Activated CD8-positive, alpha-beta memory T cell treated with anti-CD3 and anti-CD28 coated beads for 36 hours (primary cell): ENCODE results near the gene EFNA1. TPM values are rescaled to one million over a fixed set of nuclear protein-coding genes. Genes with fewer than 3 reads are reported as not detected.
"Not testable (repeated sequence)": the region's sequence is repeated elsewhere in the genome, so short reads cannot be mapped to it uniquely, and the experiment has no call there.

ENCODE experiments used
- CTCF ChIA-PET: fragments of 350-600 bp; sonication (Branson Sonifier 250); formaldehyde crosslinking; loops from one replicate; lab custom pipeline; 2021; ENCODE audit warnings: antibody characterized with exemption; lab: Charles Lee
- POLR2A ChIA-PET: fragments of 350-600 bp; sonication (Branson Sonifier 250); formaldehyde crosslinking; loops from one replicate; lab custom pipeline; 2021; ENCODE audit warnings: antibody characterized with exemption; lab: Charles Lee
- total RNA-seq, 2 experiments: library from RNA; stranded (reverse); gene quantifications; one replicate each; pipeline ENCODE4 v1.2.3, GENCODE V29; 2021

Gene EFNA1
- total RNA-seq, 2 experiments from 2014 or later = 0.15 TPM; not detected in 1

DNA sequence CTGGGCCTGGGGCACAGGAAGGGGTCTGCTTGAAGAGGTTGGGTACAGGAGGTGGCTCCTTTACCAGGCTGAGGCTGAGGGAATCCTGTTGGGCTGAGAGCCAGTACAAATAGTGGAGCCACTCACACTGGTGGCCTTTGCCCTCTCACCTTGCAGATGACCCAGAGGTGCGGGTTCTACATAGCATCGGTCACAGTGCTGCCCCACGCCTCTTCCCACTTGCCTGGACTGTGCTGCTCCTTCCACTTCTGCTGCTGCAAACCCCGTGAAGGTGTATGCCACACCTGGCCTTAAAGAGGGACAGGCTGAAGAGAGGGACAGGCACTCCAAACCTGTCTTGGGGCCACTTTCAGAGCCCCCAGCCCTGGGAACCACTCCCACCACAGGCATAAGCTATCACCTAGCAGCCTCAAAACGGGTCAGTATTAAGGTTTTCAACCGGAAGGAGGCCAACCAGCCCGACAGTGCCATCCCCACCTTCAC is 6.2 kb downstream of the EFNA1 start:
- ChIA-PET CTCF (interaction anchor here (1.4 to 4.0 kb wide), 5 partner anchors 13 to 48 kb away, joined by 3 to 16 read pairs (median 8); partner anchors contain the start of gene KRTCAP2), POLR2A (no interaction called here)

DNA sequence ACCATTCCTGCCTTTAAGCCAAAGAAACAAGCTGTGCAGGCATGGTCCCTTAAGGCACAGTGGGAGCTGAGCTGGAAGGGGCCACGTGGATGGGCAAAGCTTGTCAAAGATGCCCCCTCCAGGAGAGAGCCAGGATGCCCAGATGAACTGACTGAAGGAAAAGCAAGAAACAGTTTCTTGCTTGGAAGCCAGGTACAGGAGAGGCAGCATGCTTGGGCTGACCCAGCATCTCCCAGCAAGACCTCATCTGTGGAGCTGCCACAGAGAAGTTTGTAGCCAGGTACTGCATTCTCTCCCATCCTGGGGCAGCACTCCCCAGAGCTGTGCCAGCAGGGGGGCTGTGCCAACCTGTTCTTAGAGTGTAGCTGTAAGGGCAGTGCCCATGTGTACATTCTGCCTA is 6.6 kb downstream of the EFNA1 start:
- ChIA-PET POLR2A (no interaction called here), CTCF (interaction anchor here (1.0 to 4.0 kb wide), 6 partner anchors 33 to 60 kb away, joined by 5 to 16 read pairs (median 8); partner anchors contain the start of gene KRTCAP2)

DNA sequence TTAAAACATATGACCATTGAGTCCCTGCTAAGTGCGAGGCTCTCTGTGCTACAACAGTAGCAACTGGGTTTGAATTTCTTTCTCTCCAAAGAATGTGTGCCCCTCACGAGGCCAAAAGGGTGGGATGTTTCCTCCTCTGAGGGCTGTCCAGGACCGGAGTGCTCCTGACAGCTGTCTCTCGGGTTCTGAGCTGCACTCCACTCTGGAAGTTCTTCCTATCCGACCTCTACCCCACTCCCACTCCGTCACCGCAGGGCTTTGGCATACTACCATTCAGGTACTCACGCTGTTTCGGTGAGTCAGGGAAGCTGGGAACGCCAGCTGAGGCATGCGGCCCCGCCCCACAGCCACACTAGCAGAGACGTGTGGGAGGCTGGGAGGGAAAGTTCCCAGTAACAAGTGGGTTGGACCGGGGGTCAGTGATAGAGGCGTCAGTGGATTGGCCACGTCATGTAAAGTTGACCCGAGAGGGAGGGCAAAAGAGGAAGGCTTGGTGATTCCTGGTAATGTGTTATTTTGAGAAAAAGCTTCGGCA is 7.3 kb downstream of the EFNA1 start:
- ChIA-PET POLR2A (interaction anchor here (1.2 kb wide), 2 partner anchors 38 to 84 kb away, joined by 3 to 4 read pairs; partner anchors contain the start of genes ADAM15 and KRTCAP2), CTCF (interaction anchor here (1.0 to 4.0 kb wide), 6 partner anchors 32 to 59 kb away, joined by 5 to 16 read pairs (median 8); partner anchors contain the start of gene KRTCAP2)

DNA sequence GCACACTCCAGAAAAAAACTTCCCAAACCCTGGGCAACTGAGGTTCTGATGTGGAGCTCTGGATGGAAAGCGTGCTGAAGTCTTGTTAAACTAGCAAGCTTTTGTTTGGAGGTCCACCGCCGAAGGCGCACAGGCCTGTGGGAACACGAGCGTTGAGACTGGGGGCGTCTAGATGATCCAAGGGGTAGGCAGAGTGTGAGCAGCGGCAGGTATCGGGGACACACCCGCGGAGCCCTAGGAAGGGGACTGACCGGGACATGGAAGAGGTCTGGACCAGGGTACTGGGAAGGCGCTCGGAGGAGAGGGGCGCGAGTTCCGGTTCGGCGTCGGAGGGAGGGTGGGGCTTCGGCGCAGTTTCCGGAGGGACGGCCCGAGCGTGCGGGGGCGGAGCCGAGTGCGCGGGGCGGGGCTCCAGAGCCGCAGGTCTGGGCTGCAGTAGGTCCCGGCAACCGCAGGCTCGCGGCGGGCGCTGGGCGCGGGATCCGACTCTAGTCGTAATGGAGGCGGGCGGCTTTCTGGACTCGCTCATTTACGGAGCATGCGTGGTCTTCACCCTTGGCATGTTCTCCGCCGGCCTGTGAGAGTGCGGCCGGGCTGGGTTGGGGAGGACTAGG is 7.8 kb downstream of the EFNA1 start, which contains the start of gene SLC50A1:
SLC50A1 (plus strand) TSS at position 438 of the 614 bp plus-strand sequence; CDS start at position 498, 60 bp downstream.
- POLR2A ChIA-PET = interaction anchor here (0.7 to 1.2 kb wide), 3 partner anchors 38 to 84 kb away, joined by 3 to 5 read pairs (median 4); partner anchors contain the start of genes ADAM15 and KRTCAP2
- CTCF ChIA-PET = interaction anchor here (1.0 to 4.0 kb wide), 6 partner anchors 32 to 59 kb away, joined by 5 to 16 read pairs (median 8); partner anchors contain the start of gene KRTCAP2

DNA sequence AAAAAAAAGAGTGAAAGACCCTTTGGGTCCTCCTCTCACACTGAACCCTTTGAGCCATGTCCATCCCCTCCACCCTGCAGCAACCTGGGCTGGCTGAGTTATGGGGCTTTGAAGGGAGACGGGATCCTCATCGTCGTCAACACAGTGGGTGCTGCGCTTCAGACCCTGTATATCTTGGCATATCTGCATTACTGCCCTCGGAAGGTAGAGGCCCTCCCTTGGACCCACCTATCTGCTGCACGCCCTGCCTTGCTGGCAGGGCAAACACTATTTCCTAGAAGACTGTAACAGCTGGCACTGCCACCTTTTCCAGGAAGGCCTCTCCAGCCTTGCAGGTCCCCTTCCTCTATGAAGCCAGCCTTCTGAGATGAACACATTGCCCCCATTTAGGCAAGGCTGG is 9.1 kb downstream of the EFNA1 start:
- POLR2A ChIA-PET = interaction anchor here (0.6 to 0.7 kb wide), 2 partner anchors 14 to 85 kb away, joined by 4 read pairs; no protein-coding TSS in a partner anchor
- CTCF ChIA-PET = interaction anchor here (1.3 to 4.0 kb wide), 5 partner anchors 30 to 57 kb away, joined by 6 to 16 read pairs (median 6); partner anchors contain the start of gene KRTCAP2

DNA sequence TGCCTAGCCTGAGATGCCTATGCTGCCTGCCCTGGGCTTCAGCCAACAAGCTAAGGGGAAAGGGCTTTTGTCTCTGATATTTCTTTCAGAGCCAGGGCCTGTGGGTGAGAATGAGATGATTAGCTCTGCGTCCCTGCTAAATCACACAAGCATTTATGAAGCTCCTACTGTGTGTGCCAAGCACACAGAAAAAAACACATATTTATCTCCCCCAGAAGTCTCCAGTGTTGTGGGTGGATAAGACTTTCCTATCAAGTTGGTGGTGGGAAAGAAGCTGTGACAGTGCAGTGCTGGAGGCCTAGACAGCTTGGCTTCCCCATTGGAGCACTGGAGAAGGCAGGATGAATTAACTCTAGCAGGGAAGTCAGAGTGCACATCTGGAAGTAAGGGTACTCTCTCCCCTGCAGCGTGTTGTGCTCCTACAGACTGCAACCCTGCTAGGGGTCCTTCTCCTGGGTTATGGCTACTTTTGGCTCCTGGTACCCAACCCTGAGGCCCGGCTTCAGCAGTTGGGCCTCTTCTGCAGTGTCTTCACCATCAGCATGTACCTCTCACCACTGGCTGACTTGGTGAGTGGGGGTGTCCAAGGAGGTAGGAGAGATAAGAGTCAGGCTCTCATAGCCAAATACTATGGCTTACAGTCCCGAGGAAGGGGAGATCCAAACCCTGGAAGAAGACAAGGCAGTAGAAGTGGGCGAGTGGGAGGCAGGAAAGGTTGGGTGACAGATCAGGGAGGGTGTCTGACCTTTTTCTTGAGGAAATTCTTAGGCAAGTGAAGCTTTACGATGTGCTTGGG is 9.7 kb downstream of the EFNA1 start:
- CTCF ChIA-PET = interaction anchor here (0.6 to 4.0 kb wide), 9 partner anchors 30 to 648 kb away, joined by 3 to 16 read pairs (median 6); partner anchors contain the start of gene KRTCAP2
- POLR2A ChIA-PET = no interaction called here

DNA sequence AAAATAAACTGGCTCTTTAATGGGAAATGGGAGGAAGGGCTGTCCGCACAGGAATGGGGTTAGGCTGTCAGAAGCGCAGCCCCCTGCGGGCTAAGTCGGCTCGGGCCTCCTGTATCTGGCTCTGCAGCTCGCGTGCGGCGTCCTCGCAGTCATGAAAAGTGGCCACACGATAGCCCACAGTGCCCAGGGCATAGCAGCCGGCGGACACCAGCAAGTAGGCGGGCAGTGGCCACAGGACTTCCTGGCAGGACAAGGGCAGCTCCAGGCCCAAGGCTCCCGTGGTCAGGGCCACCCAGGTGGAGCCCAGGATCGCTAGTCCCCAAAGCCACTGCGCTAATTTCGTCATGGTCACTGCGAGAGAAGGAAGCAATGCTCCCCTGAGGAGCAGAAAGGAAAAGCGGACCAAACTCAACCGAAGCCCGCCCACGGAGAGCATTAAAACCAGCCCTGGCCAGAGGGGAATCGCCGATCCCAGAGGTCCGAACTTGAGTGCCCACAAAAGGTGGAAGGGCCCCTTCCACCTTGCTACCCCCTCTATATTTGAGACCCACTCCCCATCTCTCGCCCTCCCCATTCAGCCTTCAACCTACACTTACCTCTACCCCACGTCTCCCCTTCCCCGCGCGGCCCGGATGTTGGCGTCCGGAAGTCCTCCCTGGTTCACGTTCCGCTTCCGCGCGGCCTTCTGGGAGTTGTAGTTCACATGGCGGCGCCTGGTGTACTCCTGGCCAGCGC is 12.4 kb downstream of the EFNA1 start, which contains the start of gene DPM3:
DPM3 (minus strand) TSS at position 637 of the 735 bp plus-strand sequence; CDS start at position 346, 291 bp downstream.
- POLR2A ChIA-PET = interaction anchor here (0.6 to 0.9 kb wide), 2 partner anchors 12 to 54 kb away, joined by 3 read pairs; no protein-coding TSS in a partner anchor
- CTCF ChIA-PET = interaction anchor here (1.0 to 1.4 kb wide), 3 partner anchors 28 to 55 kb away, joined by 3 to 4 read pairs (median 3); partner anchors contain the start of gene KRTCAP2

DNA sequence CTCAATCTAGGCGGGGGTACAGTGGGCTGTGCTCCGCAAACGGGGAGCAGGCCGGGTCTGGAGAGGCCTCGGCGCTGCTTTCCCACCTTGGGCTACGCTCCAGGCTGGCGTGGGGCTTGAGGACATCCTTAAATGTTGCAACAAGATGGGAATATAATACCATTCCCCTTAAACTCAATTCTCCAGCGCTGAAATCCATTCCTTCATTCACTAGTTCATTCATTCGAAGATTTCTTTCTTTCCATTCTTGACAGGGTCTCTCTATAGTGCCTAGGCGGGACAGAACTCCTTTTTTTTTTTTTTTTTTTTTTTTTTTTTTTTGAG is 12.9 kb downstream of the EFNA1 start:
- POLR2A ChIA-PET = interaction anchor here (0.6 to 0.9 kb wide), 2 partner anchors 12 to 54 kb away, joined by 3 read pairs; no protein-coding TSS in a partner anchor
- CTCF ChIA-PET = interaction anchor here (1.0 to 1.4 kb wide), 3 partner anchors 27 to 55 kb away, joined by 3 to 4 read pairs (median 3); partner anchors contain the start of gene KRTCAP2

DNA sequence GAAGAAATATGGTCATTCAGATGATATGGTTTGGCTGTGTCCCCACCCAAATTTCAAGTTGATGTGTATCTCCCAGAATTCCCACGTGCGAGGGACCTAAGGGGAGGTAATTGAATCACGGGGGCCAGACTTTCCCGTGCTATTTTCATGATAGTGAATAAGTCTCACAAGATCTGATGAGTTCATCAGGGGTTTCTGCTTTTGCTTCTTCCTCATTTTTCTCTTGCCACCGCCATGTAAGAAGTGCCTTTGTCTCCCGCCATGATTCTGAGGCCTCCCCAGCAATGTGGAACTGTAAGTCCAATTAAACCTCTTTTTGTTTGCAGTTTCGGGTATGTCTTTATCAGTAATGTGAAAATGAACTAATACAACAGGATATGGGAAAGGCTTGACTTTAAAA is 14.1 kb downstream of the EFNA1 start:
- ChIA-PET CTCF (no interaction called here), POLR2A (no interaction called here)

DNA sequence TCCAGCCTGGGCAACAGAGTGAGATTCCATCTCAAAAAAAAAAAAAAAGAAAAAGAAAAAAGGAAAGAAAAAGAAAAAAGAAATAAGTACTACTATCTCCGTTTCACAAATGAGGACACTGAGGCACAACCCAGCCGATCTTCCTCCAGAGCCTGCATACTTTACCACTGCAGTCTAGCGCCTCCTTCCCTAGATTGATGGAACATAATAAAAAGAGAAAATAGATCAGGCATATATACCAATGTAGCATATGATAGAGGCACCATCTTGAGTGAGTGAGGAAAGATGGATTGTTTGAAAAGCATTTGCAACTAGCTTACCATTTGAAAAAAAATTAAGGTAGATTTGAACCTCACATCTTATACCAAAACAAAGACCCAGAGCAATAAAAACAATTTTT is 17.8 kb downstream of the EFNA1 start:
- POLR2A ChIA-PET = no interaction called here
- CTCF ChIA-PET = interaction anchor here (0.7 to 2.1 kb wide), 3 partner anchors 22 to 79 kb away, joined by 3 to 5 read pairs (median 4); no protein-coding TSS in a partner anchor

DNA sequence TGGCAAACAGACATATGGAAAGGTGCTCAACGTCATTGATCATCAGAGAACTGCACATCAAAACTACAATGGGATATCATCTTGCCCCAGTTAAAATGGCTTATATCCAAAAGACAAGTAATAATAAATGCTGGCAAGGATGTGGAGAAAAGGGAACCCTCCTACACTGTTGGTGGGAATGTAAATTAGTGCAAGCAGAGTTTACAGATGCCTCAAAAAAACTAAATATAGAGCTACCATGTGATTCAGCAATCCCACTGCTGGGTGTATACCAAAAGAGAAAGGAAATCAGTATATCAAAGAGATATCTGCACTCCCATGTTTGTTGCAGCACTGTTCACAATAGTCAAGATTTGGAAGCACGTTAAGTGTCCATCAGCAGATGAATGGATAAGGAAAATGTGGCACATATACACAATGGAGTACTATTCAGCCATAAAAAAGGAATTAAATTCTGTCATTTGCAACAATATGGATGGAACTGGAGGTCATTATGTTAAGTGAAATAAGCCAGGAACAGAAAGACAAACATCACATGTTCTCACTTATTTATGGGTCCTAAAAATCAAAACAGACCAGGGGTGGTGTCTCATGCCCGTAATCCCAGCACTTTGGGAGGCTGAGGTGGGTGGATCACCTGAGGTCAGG is 28.4 kb downstream of the EFNA1 start:
- POLR2A ChIA-PET = interaction anchor here (0.7 kb wide), 1 partner anchor 8 kb away, joined by 3 read pairs; no protein-coding TSS in a partner anchor
- CTCF ChIA-PET = not testable (repeated sequence)

DNA sequence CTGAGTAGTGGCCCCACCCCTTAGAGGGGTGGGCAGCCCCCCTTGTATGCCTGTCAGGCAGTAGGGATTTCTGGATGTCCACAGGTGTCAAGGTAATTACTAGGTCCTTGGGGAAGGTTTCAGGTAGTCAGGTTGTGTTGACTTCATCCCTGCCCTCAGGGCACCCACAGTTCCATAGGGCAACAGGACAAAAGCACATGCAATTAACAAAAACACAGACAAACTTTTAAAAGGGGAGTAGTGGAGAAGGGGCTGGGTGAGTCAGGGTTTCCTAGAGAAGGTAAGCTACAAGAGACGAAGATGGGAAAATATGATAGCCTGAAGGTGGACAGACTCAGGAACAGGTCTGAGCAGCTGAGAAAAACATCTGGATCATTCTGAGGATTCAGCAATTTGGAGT is 31.3 kb downstream of the EFNA1 start:
- ChIA-PET CTCF (interaction anchor here (1.0 kb wide), 1 partner anchor 9 kb away, joined by 4 read pairs; no protein-coding TSS in a partner anchor), POLR2A (no interaction called here)

DNA sequence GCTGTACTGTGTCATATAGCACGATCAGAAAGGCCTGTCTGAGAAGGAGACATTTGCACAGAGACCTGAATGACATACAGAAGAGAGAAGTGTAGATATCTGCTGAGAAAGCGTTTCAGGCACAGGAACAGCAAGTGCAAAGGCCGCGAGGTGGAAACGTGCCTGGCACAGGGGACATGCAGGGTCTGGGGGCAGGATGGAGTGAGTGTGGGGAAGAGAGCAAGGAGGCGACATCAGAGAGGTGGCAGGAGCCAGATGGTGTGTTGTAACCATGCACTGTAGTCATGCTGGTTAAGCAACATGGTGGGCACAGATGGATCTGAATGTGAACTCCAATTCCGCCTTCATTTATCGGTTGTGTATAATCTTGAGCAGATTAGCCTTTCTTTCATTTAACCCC is 32.5 kb downstream of the EFNA1 start:
- CTCF ChIA-PET = no interaction called here

DNA sequence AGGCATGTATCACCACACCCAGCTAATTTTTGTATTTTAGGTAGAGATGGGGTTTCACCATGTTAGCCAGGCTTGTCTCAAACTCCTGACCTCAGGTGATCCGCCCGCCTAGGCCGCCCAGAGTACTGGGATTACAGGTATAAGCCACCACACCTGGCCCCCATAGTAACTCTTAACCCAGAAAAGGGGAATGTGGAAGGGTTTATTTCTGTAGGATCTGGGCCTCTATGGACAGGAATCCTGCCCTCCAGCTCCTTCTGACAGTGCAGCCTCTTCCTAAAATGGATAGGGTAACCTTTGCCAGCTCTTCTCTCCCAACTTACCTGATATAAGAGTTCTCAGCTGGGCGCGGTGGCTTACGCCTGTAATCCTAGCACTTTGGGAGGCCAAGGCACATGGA is 35.0 kb downstream of the EFNA1 start:
- CTCF ChIA-PET = interaction anchor here (0.6 to 1.1 kb wide), 4 partner anchors 77 to 530 kb away, joined by 3 read pairs; no protein-coding TSS in a partner anchor
- POLR2A ChIA-PET = not testable (repeated sequence)

More for the DNA sequence above, 32.5 kb downstream of the EFNA1 start:
- POLR2A ChIA-PET = no interaction called here

DNA sequence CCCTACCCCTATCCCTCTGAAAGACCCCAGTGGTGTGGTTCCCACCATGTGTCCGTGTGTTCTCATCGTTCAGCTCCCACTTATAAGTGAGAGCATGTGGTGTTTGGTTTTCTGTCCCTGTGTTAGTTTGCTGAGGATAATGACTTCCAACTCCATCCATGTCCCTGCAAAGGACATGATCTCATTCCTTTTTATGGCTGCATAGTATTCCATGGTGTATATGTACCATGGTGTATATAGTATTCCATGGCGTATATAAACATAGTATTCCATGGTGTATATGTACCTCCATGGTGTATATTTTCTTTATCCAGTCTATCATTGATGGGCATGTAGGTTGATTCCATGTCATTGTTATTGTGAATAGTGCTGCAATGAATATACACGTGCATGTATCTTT is 36.1 kb downstream of the EFNA1 start:
- POLR2A ChIA-PET = not testable (repeated sequence)
- CTCF ChIA-PET = interaction anchor here (0.9 to 1.0 kb wide), 2 partner anchors 13 to 72 kb away, joined by 3 read pairs; no protein-coding TSS in a partner anchor

DNA sequence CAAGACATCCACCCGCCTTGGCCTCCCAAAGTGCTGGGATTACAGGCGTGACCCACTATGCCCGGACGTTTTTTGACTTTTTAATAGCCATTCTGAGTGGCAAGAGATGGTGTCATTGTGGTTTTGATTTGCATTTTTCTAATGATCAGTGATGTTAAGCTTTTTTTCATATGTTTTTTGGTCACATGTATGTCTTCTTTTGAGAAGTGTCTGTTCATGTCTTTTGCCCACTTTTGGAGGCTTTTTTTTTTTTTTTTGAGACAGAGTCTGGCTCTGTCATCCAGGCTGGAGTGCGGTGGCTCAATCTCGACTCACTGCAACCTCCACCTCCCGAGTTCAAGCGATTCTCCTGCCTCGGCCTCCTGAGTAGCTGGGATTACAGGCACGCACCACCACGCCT is 36.9 kb downstream of the EFNA1 start:
- ChIA-PET CTCF (interaction anchor here (0.9 to 1.3 kb wide), 4 partner anchors 14 to 79 kb away, joined by 3 to 9 read pairs (median 4); no protein-coding TSS in a partner anchor), POLR2A (interaction anchor here (0.6 to 0.9 kb wide), 2 partner anchors 8 to 9 kb away, joined by 3 to 9 read pairs; partner anchors contain the start of genes KRTCAP2 and TRIM46)

DNA sequence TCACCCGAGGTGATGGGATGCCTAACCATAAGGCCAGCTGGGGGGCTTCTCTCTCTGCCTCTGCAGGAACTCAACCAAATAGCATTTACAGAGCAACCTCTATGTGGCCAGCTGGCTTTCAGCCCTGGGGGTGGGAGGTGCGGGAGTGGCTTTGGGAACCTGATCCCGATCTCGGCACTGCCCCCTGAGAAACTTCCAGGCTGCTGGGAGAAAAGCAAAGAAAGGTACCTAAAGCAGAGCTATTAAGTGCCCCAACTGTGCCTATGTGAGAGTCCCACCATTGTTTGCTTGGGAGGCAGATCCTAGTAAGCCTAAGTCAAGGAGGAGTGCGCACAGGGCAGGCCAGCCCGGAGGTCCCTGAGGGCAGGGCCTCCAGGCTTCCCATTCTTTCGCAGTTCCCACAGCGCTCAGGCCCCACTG is 38.4 kb downstream of the EFNA1 start:
- ChIA-PET CTCF (interaction anchor here (0.5 to 10.5 kb wide), 9 partner anchors 18 to 124 kb away, joined by 3 to 94 read pairs (median 4); partner anchors contain the start of genes EFNA1 and SLC50A1), POLR2A (no interaction called here)
